HG03354 (cell line): Measurements from ENCODE around the gene ZBED4.

Experiments used
- ATAC-seq: cut with Tn5 transposase; IDR thresholded peaks from one replicate; pipeline ENCODE4 v1.9.1; 2021; ENCODE audit warnings: mild to moderate bottlenecking; ENCODE audit not compliant: unreplicated experiment, poor library complexity, severe bottlenecking

ZBED4 gene

DNA sequence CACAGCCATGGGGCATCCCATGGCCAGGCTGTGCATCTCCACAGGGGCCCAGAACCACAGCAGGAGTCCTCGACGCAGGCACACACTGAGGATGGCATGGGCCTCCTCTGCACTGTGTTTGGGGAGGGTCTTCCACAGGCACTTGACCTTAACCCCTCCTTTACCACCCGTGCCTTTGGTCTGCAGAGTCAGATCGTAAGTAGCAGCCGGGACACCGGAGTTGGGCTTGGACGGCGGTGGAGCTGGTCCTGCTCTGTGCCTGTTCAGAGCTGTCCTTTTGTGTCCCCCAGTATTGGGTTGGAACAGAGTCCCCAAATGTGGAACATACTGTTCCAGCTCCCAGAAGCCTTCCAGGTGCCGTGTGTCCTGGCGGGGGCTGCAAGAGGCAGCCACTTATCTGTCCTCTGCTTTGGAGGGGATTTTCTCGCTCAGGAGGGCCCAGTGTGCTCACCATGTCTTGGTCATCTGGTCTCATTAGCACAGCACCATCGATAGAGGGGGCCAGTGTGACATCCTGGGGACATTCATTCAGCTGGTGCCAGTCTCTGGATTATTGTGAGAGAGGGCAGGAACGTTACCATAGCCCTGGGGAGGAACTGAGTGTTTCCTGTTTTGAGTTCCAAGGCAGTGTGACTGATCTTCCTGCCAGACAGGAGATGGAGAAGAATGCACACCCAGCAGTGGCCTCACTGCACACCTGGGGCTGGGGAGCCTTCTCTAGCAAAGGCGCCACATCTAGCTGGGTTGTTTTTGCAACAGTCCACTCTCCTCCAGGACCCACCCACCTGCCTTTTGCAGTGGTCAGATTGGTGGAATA is 77.2 kb downstream of the ZBED4 start:
- peak; percentile 36 for ATAC-seq

GRCh38 chr22:49933236-49934159 is 79.9 kb downstream of the ZBED4 start:
- no peak for ATAC-seq

DNA sequence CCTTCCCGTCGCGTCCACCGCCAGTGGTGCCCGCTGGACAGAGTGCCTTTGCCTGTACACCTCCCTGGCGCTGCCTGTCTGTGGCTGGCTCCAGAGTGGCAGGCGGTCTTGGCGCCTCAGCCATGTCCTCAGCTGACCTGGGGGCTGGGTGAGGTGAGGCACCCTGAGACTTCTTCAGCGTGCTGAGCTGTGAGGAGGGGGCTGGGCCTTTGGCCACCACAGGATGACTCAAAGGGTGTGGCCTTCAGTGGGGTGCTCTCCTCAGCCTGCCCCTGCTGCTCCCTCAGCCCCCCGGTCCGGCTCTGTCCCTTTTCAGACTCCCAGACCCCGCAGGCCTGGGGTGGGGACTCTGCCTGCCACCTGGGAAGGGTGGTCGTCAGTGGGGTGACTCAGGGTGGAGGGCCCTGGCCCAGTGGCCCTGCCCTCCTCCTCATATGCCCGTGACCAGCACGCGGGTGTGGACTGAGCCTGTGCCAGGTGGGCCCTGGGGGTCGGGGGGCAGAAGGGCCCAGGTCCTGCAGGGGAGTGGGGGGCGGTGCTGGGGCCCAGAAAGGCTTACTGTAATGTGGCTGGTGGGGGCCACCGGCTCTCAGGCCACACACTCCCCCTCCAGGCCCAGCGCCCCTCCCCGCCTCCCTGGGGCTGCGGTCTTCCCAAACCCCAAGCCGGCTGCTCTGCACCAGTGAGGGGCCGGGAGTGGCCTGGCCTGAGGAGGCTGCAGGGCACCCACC is 80.7 kb downstream of the ZBED4 start:
- ATAC-seq: no peak

DNA sequence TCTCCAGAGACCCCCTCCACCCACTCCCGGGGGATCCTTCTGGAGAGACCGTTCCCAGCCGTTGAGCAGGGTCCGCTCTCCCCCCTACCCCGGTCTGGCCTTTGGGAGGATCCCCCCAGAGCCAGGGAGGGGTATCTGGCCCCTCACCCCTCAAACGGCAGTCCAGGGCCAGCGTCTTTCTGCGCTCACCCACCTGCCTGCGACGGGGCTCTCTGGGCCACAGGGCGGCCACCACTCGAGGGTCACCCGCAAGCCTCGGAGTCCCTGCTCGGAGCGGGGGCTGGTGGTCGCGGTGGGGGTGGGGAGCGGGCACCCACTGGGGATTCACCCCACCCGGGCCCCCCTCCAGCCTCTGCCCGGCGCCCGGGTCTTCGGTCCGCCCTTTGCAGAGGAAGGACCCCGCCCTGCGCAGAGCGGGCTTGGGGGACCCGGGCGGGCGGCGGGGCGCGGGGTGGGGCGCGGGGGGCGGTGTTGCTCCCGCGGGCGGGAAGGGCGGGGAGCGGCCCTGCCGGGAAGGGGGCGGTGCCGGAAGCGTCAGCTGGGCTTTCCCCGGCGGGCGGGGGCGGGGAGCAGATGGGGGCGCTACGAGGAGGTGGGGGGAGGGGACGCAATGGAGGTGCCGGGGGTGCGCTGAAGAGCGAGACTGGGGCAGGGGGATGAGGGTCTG is 81.4 kb downstream of the ZBED4 start:
- no peak for ATAC-seq

DNA sequence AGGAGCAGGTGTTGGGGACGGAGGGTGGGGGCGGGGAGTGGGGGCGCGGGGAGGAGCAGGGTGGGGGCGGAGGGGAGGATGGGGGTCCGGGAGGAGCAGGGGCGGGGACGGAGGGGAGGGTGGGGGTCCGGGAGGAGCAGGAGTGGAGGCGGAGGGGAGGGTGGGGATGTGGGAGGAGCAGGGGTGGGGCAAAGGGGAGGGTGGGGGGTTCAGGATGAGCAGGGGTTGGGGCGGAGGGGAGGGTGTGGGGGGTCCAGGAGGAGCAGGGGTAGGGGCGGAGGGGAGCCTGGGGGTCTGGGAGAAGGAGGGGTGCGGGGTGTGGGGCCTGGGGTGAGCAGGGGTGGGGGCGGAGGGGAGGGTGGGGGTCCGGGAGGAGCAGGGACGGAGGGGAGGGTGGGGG is 81.9 kb downstream of the ZBED4 start:
- no peak for ATAC-seq

DNA sequence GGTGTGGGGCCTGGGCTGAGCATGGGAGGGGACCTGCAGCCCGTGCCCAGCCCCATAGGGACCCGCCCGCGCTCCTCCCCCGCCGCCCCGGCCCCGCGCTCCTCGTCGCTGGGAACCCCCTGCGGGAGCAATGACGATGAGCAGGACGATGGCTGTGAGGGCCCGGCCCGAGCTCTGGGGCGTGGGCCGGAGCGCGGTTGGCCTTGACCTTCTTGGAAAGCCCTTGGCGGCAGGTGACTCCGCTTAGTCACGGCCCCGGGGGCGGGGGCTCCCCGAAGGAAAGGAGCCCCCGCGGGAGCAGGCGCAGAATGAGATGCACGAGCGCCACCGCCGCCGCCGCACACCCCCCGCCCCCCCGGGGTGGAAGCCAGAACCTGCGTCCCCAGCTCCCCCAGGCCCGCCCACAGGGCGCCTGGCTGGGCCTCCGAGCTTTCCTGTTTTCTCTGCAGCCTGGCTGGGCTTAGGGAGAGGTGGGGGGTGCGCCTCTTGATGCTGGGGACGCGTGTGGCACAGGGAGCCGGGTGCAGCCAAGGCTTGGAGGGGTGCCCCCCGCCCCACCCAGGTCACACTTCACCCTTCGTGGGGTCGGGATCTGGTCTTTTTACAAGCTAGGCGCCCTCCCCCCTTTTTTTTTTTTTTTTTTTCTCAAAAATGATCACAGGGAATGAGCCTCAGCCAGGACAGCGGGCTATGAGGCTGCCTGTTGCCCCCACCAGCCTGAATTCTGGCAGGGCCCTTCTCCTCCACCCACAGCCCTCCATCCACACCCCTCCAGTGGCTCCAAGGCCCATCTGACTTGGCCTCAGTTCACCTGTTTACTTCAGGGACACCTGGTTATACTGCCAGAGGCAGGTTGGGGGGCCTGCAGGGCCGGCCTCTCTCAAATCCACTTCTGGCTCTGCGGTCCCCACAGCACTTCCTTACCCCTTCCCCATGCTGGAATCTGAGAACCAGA is 82.7 kb downstream of the ZBED4 start:
- peak; percentile 68 for ATAC-seq

DNA sequence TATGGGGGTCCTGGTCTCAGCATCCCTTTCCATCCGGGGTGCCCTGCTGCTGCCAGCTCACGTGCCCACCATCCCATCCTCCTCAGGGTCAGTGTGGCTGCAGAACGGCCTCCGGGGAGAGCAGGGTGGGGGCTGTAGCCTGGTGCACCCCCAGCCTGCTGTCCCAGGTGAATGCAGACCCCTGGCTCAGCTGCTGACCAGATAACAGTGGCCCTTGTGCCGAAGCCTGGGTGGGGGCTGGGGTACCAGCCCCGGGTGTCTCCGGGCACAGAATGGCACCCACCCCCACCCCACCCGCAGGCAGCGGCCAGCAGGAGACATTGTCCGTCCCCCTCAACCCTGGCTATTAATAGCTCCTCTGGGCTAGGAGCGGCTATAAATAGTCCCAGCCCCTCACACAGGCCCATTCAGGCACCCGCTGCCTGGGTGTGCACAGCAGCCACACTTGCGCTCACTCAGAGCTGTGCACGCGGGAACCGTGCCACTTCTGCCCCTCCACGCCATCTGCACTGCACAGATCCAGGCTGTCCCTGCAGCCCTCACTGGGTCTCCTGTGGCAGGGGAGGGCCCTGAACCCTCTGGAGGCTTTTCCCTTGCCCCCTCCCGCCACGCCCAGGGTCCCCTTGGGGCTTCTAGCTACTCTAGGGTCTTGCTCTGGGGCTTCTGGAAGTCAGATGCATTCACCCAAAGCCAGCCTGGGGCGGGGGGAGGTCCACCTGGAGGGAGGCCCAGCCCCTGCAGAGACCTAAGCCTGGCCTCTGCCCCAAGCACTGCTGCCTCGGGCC is 83.5 kb downstream of the ZBED4 start:
- ATAC-seq: no peak

DNA sequence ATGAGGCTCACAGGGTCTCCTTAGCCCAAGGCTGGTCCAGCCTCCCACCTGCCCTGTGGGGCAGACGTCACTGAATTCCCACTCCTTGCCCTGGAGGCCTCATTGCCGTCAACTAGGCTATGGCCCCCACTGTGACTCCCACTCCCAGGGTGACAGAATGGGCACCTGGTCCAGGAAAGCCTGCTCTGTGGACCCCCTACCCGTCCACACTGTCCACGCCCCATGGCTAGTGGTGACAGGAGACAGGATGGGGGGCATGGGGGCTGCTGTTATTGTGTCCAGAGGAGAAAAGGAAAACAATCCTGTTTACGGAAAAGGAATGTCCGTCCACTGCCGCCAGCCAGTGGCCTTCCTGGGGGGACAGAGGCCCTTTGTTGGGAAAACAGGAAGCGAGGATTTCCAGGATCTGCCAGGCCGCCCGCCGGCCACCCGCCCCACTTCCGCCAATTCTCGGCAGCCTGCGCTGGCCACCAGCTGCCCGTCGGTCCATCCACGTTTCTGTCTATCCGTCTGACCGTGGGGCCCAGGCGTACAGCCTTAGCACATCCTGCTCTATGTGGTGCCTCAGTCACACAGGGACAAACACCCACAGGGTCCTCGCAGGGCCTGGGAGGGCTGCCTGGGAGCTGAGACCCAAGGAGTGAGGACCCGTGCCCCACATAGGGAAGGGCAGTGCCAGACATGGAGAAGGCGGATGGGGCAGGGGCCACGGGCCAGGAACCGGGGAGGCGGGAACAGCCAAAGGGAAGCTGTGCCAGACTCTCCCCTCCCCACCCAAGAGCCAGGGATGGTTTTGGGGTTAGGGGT is 84.3 kb downstream of the ZBED4 start:
- ATAC-seq: no peak

DNA sequence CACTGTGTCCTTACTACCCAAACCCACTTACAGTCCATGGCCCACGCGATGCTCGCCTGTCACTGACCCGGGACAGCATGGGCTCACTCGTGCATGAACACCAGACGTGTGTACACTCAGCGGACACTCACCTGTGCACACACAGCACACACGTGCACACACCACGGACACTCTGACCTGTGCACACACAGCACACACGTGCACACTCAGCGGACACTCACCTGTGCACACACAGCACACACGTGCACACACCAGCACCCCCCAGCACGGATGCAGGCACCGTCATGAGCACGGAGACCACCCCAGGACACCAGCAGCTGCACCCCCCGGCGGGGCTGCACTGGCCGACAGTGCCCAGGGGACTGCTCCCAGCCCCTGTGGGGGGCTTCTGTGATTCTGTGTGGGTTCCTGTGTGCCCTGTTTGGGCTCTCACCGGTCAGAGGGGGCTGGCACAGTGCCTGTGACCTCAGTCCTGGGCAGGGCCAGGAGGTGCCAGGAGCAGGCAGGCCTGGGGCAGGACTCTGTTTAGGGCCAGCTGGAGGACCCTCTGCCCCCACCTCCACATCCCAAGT is 85.0 kb downstream of the ZBED4 start:
- ATAC-seq: no peak
